Glutamatergic neuron (in vitro differentiated cells): ENCODE measurements around the gene RASSF8. TPM values are rescaled to one million over a fixed set of nuclear protein-coding genes. Genes with fewer than 3 reads are reported as not detected.
A peak's percentile ranks its signal among the peaks of the same experiment; 100 is the strongest.

Experiments
- DNase-seq: peaks from one replicate; pipeline ENCODE4 v3.0.0; 2022
- H3K27ac Mint-ChIP-seq: one replicate; pipeline ENCODE4 v1.8.0; 2020; ENCODE audit warnings: mild to moderate bottlenecking, mixed read lengths, inconsistent platforms; ENCODE audit not compliant: unreplicated experiment
- H3K27me3 Mint-ChIP-seq: one replicate; pipeline ENCODE4 v1.8.0; 2020; ENCODE audit warnings: mild to moderate bottlenecking, moderate library complexity, mixed read lengths, inconsistent platforms; ENCODE audit not compliant: unreplicated experiment
- H3K36me3 Mint-ChIP-seq: one replicate; pipeline ENCODE4 v1.8.0; 2020; ENCODE audit warnings: mild to moderate bottlenecking, mixed read lengths, inconsistent platforms; ENCODE audit not compliant: unreplicated experiment
- H3K4me1 Mint-ChIP-seq: one replicate; pipeline ENCODE4 v1.8.0; 2020; ENCODE audit warnings: mild to moderate bottlenecking, low read depth, mixed read lengths, inconsistent platforms; ENCODE audit not compliant: unreplicated experiment
- H3K4me3 Mint-ChIP-seq: one replicate; pipeline ENCODE4 v1.8.0; 2020; ENCODE audit warnings: mild to moderate bottlenecking, mixed read lengths, inconsistent platforms; ENCODE audit not compliant: unreplicated experiment
- H3K9me3 Mint-ChIP-seq: one replicate; pipeline ENCODE4 v1.8.0; 2020; ENCODE audit warnings: mild to moderate bottlenecking, moderate library complexity, mixed read lengths, inconsistent platforms; ENCODE audit not compliant: unreplicated experiment
- CTCF ChIP-seq: fragments of 200-600 bp; sonication (generic); IDR thresholded peaks from one replicate; pipeline ENCODE4 v1.5.0; 2021; ENCODE audit not compliant: partially characterized antibody, unreplicated experiment
- total RNA-seq: library from RNA; stranded (reverse); fragmentation: NEBNext Ultra II Directional; extraction: Animal tissue kit (Norgen Biotek cat#: 25700); gene quantifications from one replicate; pipeline ENCODE4 v1.2.1, GENCODE V29; 2021; ENCODE audit not compliant: unreplicated experiment

RASSF8 gene
- total RNA-seq, 1 donor from 2014 or later = 41.3 TPM

- no peak overlapping the region for H3K4me3 Mint-ChIP-seq
- H3K27me3 Mint-ChIP-seq = no peaks in the 10 kb centered on the region
- no peaks in the 10 kb centered on the region for H3K9me3 Mint-ChIP-seq
- H3K4me1 Mint-ChIP-seq = no peaks in the 10 kb centered on the region
- TF ChIP-seq CTCF = no peak
- no peaks in the 10 kb centered on the region for H3K36me3 Mint-ChIP-seq
- no peak for DNase-seq
- H3K27ac Mint-ChIP-seq = no peak overlapping the region
These were observed 14.5 kb upstream of the RASSF8 start for GRCh38 chr12:25943940-25944339.

- no peak for DNase-seq
- Mint-ChIP-seq H3K27me3 (no peaks in the 10 kb centered on the region), H3K4me1 (no peaks in the 10 kb centered on the region), H3K9me3 (no peaks in the 10 kb centered on the region), H3K27ac (no peak overlapping the region), H3K36me3 (peaks cover 6% of the 10 kb centered on the region), H3K4me3 (no peak overlapping the region)
- TF ChIP-seq CTCF = no peak
These were observed 9.1 kb upstream of the RASSF8 start for GRCh38 chr12:25949343-25949742.

- H3K9me3 Mint-ChIP-seq = no peaks in the 10 kb centered on the region
- no peak overlapping the region for H3K27ac Mint-ChIP-seq
- H3K27me3 Mint-ChIP-seq = no peaks in the 10 kb centered on the region
- no peak for TF ChIP-seq CTCF
- no peaks in the 10 kb centered on the region for H3K4me1 Mint-ChIP-seq
- DNase-seq = no peak
- H3K4me3 Mint-ChIP-seq = no peak overlapping the region
- H3K36me3 Mint-ChIP-seq = peaks cover 6% of the 10 kb centered on the region
These were observed 8.0 kb upstream of the RASSF8 start for GRCh38 chr12:25950329-25951115.

GRCh38 chr12:25957793-25958427, 572 bp upstream of the RASSF8 start:
- DNase-seq = no peak
- no peaks in the 10 kb centered on the region for H3K36me3 Mint-ChIP-seq
- H3K4me3 Mint-ChIP-seq = peak overlapping the region; percentile 93
- no peak for TF ChIP-seq CTCF
- H3K27ac Mint-ChIP-seq = peak overlapping the region; percentile 87
- H3K27me3 Mint-ChIP-seq = peaks cover 13% of the 10 kb centered on the region
- peaks cover 12% of the 10 kb centered on the region for H3K4me1 Mint-ChIP-seq
- H3K9me3 Mint-ChIP-seq = peaks cover 9% of the 10 kb centered on the region
